Measurements from ENCODE around the gene EDRF1.

EDRF1 gene

GRCh38 chr10:125756196-125756595 lies 36.7 kb downstream of the EDRF1 start:
- H3K9me3 ChIP-seq (ENCODE audit: low read length): no peaks in the 10 kb centered on the region
- no peaks in the 10 kb centered on the region for H3K27me3 ChIP-seq (ENCODE audit: insufficient read depth, low read length)
- H3K4me1 ChIP-seq (ENCODE audit: insufficient read depth, low read length, severe bottlenecking): no peaks in the 10 kb centered on the region
- no peak overlapping the region for H2AFZ ChIP-seq (ENCODE audit: low read length)
- peaks cover 91% of the 10 kb centered on the region for H3K36me3 ChIP-seq (ENCODE audit: insufficient read depth, low read length)
- no peaks in the 10 kb centered on the region for H3F3A ChIP-seq (ENCODE audit: insufficient read depth, low read length)
- TF ChIP-seq EZH2 (IDR thresholded peaks at IDR 0.05; ENCODE audit: borderline replicate concordance, low read length): no peak
- no peak overlapping the region for H3K9ac ChIP-seq (ENCODE audit: low read length)
- no peak overlapping the region for H3K4me2 ChIP-seq (ENCODE audit: low read length)
- no peaks in the 10 kb centered on the region for H3K9me2 ChIP-seq (ENCODE audit: low read depth, low read length)
- H3K4me3 ChIP-seq (ENCODE audit: low read depth, low read length, poor library complexity, severe bottlenecking): no peak overlapping the region
- no peaks in the 10 kb centered on the region for H4K20me1 ChIP-seq (ENCODE audit: insufficient read depth, low read length)
- no peak overlapping the region for H3K27ac ChIP-seq (ENCODE audit: low read depth, low read length, poor library complexity, severe bottlenecking)
- no peaks in the 10 kb centered on the region for H3K79me2 ChIP-seq (ENCODE audit: insufficient read depth, low read length)

GRCh38 chr10:125756853-125757487 lies 37.5 kb downstream of the EDRF1 start:
- no peak overlapping the region for H3K4me2 ChIP-seq (ENCODE audit: low read length)
- no peak overlapping the region for H3K9ac ChIP-seq (ENCODE audit: low read length)
- H4K20me1 ChIP-seq (ENCODE audit: insufficient read depth, low read length): no peaks in the 10 kb centered on the region
- peaks cover 91% of the 10 kb centered on the region for H3K36me3 ChIP-seq (ENCODE audit: insufficient read depth, low read length)
- no peak overlapping the region for H3K27ac ChIP-seq (ENCODE audit: low read depth, low read length, poor library complexity, severe bottlenecking)
- H3K79me2 ChIP-seq (ENCODE audit: insufficient read depth, low read length): no peaks in the 10 kb centered on the region
- no peaks in the 10 kb centered on the region for H3F3A ChIP-seq (ENCODE audit: insufficient read depth, low read length)
- H3K9me2 ChIP-seq (ENCODE audit: low read depth, low read length): no peaks in the 10 kb centered on the region
- no peaks in the 10 kb centered on the region for H3K9me3 ChIP-seq (ENCODE audit: low read length)
- H3K4me3 ChIP-seq (ENCODE audit: low read depth, low read length, poor library complexity, severe bottlenecking): no peak overlapping the region
- H3K4me1 ChIP-seq (ENCODE audit: insufficient read depth, low read length, severe bottlenecking): no peaks in the 10 kb centered on the region
- H3K27me3 ChIP-seq (ENCODE audit: insufficient read depth, low read length): no peaks in the 10 kb centered on the region
- TF ChIP-seq EZH2 (IDR thresholded peaks at IDR 0.05; ENCODE audit: borderline replicate concordance, low read length) (no peak), CTCF (IDR thresholded peaks at IDR 0.05; ENCODE audit: low read length) (no peak)
- H2AFZ ChIP-seq (ENCODE audit: low read length): no peak overlapping the region

GRCh38 chr10:125757742-125758141 lies 38.2 kb downstream of the EDRF1 start:
- no peak overlapping the region for H3K9ac ChIP-seq (ENCODE audit: low read length)
- H3K9me3 ChIP-seq (ENCODE audit: low read length): no peaks in the 10 kb centered on the region
- H3K79me2 ChIP-seq (ENCODE audit: insufficient read depth, low read length): no peaks in the 10 kb centered on the region
- peaks cover 91% of the 10 kb centered on the region for H3K36me3 ChIP-seq (ENCODE audit: insufficient read depth, low read length)
- no peaks in the 10 kb centered on the region for H3K27me3 ChIP-seq (ENCODE audit: insufficient read depth, low read length)
- H3K27ac ChIP-seq (ENCODE audit: low read depth, low read length, poor library complexity, severe bottlenecking): no peak overlapping the region
- H3K4me1 ChIP-seq (ENCODE audit: insufficient read depth, low read length, severe bottlenecking): no peaks in the 10 kb centered on the region
- H4K20me1 ChIP-seq (ENCODE audit: insufficient read depth, low read length): no peaks in the 10 kb centered on the region
- H3K4me2 ChIP-seq (ENCODE audit: low read length): no peak overlapping the region
- no peaks in the 10 kb centered on the region for H3K9me2 ChIP-seq (ENCODE audit: low read depth, low read length)
- no peak for TF ChIP-seq EZH2 (IDR thresholded peaks at IDR 0.05; ENCODE audit: borderline replicate concordance, low read length)
- TF ChIP-seq CTCF (IDR thresholded peaks at IDR 0.05; ENCODE audit: low read length): no peak
- H3F3A ChIP-seq (ENCODE audit: insufficient read depth, low read length): no peaks in the 10 kb centered on the region
- no peak overlapping the region for H2AFZ ChIP-seq (ENCODE audit: low read length)
- H3K4me3 ChIP-seq (ENCODE audit: low read depth, low read length, poor library complexity, severe bottlenecking): no peak overlapping the region

- Histone ChIP-seq H3K9me3 (ENCODE audit: low read length) (no peaks in the 10 kb centered on the region), H3K27ac (ENCODE audit: low read depth, low read length, poor library complexity, severe bottlenecking) (no peak overlapping the region)
Measured at GRCh38 chr10:125761961-125762360, 42.5 kb downstream of the EDRF1 start.

More at GRCh38 chr10:125761961-125762360, 42.5 kb downstream of the EDRF1 start:
- no peaks in the 10 kb centered on the region for H3K9me2 ChIP-seq (ENCODE audit: low read depth, low read length)
- H3K9ac ChIP-seq (ENCODE audit: low read length): no peak overlapping the region
- no peaks in the 10 kb centered on the region for H3F3A ChIP-seq (ENCODE audit: insufficient read depth, low read length)
- TF ChIP-seq CTCF (IDR thresholded peaks at IDR 0.05; ENCODE audit: low read length) (no peak), EZH2 (IDR thresholded peaks at IDR 0.05; ENCODE audit: borderline replicate concordance, low read length) (no peak)
- H3K79me2 ChIP-seq (ENCODE audit: insufficient read depth, low read length): no peaks in the 10 kb centered on the region
- H3K4me3 ChIP-seq (ENCODE audit: low read depth, low read length, poor library complexity, severe bottlenecking): no peak overlapping the region
- no peak overlapping the region for H3K4me2 ChIP-seq (ENCODE audit: low read length)
- H3K36me3 ChIP-seq (ENCODE audit: insufficient read depth, low read length): peaks cover 88% of the 10 kb centered on the region
- H3K27me3 ChIP-seq (ENCODE audit: insufficient read depth, low read length): no peaks in the 10 kb centered on the region
- H3K4me1 ChIP-seq (ENCODE audit: insufficient read depth, low read length, severe bottlenecking): no peaks in the 10 kb centered on the region
- no peak overlapping the region for H2AFZ ChIP-seq (ENCODE audit: low read length)
- no peaks in the 10 kb centered on the region for H4K20me1 ChIP-seq (ENCODE audit: insufficient read depth, low read length)

Data from OCI-LY1 (cell line).